Measurements from ENCODE around the gene CIB2. TPM values are rescaled to one million over a fixed set of nuclear protein-coding genes. Genes with fewer than 3 reads are reported as not detected.

Gene CIB2
- total RNA-seq, 2 donors from 2014 or later, result 6.8 to 14.6 TPM

DNA sequence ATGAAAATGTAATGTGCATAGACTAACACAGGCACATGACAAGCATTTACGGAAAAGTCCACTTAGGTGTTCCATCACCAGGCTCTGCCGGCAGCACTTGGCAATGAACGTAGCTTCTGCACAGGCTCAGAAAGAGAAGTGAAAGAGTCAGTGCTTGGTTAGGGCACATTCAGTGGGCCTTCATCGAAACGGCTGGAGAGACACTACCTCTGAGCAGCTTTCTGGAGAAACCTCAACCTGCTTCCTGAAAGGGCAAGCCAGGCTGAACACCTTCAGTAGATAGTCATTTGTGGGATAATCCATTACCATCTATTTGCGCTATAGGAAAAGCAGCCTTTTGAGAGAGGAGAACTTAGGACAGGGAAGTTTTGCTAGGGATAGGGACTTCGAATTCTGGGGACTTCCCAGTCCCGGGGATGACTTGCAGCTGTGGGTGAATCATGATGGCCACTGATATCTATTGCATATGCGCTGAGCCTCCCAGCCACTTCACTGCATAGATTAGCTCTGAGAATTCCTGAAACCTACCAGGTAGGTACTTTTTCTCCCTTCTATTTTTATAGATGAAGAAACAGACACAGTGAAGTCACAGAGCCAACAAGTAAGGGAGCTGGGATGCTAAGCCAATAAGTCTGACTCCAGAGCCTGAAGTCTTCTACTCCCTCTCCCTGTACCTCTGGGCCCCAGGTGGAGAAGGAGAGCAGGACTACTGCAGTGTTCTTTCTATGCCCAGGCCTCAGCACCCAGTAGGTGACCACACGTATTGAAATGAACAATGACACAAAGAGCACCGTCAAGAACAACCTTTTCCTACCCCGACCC lies 43.1 kb downstream of the CIB2 start:
- intact Hi-C loops (cut with DNase I), result no loop called here
- no peaks in the 10 kb centered on the region for H3K36me3 ChIP-seq
- TF ChIP-seq, protein P1, sequence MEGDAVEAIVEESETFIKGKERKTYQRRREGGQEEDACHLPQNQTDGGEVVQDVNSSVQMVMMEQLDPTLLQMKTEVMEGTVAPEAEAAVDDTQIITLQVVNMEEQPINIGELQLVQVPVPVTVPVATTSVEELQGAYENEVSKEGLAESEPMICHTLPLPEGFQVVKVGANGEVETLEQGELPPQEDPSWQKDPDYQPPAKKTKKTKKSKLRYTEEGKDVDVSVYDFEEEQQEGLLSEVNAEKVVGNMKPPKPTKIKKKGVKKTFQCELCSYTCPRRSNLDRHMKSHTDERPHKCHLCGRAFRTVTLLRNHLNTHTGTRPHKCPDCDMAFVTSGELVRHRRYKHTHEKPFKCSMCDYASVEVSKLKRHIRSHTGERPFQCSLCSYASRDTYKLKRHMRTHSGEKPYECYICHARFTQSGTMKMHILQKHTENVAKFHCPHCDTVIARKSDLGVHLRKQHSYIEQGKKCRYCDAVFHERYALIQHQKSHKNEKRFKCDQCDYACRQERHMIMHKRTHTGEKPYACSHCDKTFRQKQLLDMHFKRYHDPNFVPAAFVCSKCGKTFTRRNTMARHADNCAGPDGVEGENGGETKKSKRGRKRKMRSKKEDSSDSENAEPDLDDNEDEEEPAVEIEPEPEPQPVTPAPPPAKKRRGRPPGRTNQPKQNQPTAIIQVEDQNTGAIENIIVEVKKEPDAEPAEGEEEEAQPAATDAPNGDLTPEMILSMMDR (IDR thresholded peaks at IDR 0.05), result no peak
- H3K4me3 ChIP-seq, result no peak overlapping the region
- H3K9ac ChIP-seq (ENCODE audit: low read depth in 2 of 2, low read length in 2 of 2), result peak overlapping the region in 1 of 2 donors; percentile 44
- DNase-seq, result no peak
- no peaks in the 10 kb centered on the region for H3K27me3 ChIP-seq
- peak overlapping the region; percentile 56 for H3K27ac ChIP-seq
- H3K9me3 ChIP-seq, result no peaks in the 10 kb centered on the region
- peaks cover 16% of the 10 kb centered on the region for H3K4me1 ChIP-seq

DNA sequence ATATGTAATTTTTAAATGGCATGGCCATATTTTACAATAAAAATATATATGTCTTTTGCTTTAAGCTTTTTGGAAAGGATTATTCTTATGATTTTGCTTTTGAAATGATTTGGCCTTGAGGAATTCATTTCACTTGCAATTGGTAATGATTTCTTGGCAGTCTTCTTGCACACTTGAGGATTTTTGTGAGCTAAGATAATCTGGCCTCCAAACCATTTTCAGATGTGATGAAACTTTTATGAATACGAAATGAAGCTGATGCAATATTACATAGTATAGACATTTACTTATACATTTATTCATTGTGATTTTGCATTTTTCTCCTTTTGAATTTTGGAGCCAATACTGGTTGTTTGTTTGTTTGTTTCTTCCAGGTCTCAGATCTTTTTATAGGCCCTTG lies 45.3 kb downstream of the CIB2 start:
- Histone ChIP-seq H3K4me1 (peaks cover 26% of the 10 kb centered on the region), H3K36me3 (no peaks in the 10 kb centered on the region), H3K4me3 (no peak overlapping the region), H3K9ac (ENCODE audit: low read depth in 2 of 2, low read length in 2 of 2) (no peak overlapping the region), H3K27ac (no peak overlapping the region), H3K27me3 (no peaks in the 10 kb centered on the region), H3K9me3 (no peaks in the 10 kb centered on the region)
- DNase-seq, result no peak
- intact Hi-C loops (cut with DNase I), result no loop called here
- TF ChIP-seq, protein P1 (IDR thresholded peaks at IDR 0.05), result no peak

DNA sequence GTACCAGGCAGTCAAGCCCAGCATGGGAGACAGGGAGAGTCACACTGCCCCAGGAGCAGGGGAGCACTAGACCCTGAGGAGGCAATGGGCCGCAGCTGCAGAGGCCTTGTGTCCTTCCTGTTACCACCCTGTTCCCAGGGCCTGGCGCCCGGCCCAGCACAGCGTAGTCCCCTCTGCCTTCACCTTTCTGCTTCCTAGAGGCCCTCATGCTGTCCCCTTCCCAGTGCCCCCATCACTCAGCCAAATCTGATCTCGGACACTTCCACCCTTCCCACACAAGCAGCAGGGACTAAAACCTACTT lies 46.8 kb downstream of the CIB2 start:
- peaks cover 25% of the 10 kb centered on the region for H3K4me1 ChIP-seq
- no peaks in the 10 kb centered on the region for H3K27me3 ChIP-seq
- peak overlapping the region; percentile 47 to 64 for H3K9ac ChIP-seq (ENCODE audit: low read depth in 2 of 2, low read length in 2 of 2)
- H3K36me3 ChIP-seq, result no peaks in the 10 kb centered on the region
- no peaks in the 10 kb centered on the region for H3K9me3 ChIP-seq
- intact Hi-C loops (cut with DNase I), result no loop called here
- peak overlapping the region; percentile 79 for H3K27ac ChIP-seq
- DNase-seq, result peak; percentile 65
- no peak overlapping the region for H3K4me3 ChIP-seq
- TF ChIP-seq, protein P1 (IDR thresholded peaks at IDR 0.05), result no peak

DNA sequence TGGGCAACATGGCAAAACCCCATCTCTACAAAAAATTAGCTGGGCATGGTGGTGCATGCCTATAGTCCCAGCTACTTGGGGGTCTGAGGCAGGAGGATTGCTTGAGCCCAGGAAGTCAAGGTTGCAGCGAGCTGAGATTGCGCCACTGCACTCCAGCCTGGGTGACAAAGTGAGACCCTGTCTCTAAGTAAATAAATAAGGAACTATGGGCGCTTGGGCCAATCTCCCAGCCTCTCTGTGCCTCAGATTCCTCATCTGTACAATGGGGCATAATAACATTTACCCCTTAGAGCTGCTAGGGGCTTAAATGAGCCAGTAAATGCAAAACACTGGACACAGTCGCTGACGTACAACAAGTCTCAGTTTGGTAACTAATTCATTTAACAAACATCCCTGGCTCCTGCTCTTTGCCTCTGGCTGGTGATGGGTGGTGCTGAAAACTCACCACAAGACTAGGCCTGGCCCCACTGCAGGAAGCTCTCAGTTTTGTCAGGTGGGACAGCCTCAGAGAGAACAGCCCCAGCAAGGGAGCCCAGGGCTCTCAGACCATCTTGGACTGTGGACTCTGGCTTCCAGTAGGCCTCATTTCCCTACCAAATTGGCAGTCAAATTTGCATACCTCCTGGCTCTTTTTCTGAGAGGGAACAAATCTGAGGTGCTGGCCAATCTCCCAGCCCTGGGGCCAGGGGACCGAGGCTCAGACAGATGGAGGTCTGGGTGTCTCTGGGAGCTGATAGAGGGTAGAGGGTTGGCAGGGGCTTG lies 47.4 kb downstream of the CIB2 start:
- Histone ChIP-seq H3K4me3 (no peak overlapping the region), H3K4me1 (peaks cover 20% of the 10 kb centered on the region), H3K9me3 (no peaks in the 10 kb centered on the region), H3K27ac (peak overlapping the region; percentile 79), H3K9ac (ENCODE audit: low read depth in 2 of 2, low read length in 2 of 2) (peak overlapping the region; percentile 47 to 64), H3K27me3 (no peaks in the 10 kb centered on the region), H3K36me3 (no peaks in the 10 kb centered on the region)
- peak; percentile 56 for DNase-seq
- TF ChIP-seq, protein P1 (IDR thresholded peaks at IDR 0.05), result no peak
- intact Hi-C loops (cut with DNase I), result no loop called here

DNA sequence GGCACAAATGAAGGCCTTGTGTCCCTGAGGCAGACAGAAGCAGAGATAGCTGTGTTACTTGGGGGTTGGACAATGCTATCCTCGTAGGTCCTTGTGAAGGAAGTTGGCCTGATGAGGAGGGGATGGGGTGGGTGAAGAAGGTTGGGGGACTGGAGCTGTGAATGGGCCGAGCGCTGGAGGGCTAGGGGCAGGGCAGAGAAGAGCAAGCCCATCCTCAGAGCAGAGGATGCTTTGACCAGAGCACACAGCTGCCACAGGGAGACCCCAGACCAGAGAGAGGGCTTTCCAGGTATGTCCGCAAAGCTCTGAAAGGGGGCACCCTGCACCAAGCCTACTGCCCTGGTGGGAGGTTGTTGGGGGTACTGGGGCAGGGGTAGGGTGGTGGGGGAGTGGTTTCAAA lies 48.1 kb downstream of the CIB2 start:
- DNase-seq, result no peak
- Histone ChIP-seq H3K4me3 (no peak overlapping the region), H3K27me3 (no peaks in the 10 kb centered on the region), H3K27ac (peak overlapping the region; percentile 64), H3K9me3 (no peaks in the 10 kb centered on the region), H3K9ac (ENCODE audit: low read depth in 2 of 2, low read length in 2 of 2) (peak overlapping the region; percentile 36 to 51), H3K4me1 (peaks cover 13% of the 10 kb centered on the region), H3K36me3 (no peaks in the 10 kb centered on the region)
- intact Hi-C loops (cut with DNase I), result no loop called here
- TF ChIP-seq, protein P1 (IDR thresholded peaks at IDR 0.05), result no peak

Measured in colonic mucosa (tissue), 4 donors.